ENCODE results near the gene ANKRD34B. TPM values are rescaled to one million over a fixed set of nuclear protein-coding genes. Genes with fewer than 3 reads are reported as not detected.

Gene ANKRD34B
- under 1 TPM in 1 of 2 donors, not detected in 1; 0.25 TPM for total RNA-seq

DNA sequence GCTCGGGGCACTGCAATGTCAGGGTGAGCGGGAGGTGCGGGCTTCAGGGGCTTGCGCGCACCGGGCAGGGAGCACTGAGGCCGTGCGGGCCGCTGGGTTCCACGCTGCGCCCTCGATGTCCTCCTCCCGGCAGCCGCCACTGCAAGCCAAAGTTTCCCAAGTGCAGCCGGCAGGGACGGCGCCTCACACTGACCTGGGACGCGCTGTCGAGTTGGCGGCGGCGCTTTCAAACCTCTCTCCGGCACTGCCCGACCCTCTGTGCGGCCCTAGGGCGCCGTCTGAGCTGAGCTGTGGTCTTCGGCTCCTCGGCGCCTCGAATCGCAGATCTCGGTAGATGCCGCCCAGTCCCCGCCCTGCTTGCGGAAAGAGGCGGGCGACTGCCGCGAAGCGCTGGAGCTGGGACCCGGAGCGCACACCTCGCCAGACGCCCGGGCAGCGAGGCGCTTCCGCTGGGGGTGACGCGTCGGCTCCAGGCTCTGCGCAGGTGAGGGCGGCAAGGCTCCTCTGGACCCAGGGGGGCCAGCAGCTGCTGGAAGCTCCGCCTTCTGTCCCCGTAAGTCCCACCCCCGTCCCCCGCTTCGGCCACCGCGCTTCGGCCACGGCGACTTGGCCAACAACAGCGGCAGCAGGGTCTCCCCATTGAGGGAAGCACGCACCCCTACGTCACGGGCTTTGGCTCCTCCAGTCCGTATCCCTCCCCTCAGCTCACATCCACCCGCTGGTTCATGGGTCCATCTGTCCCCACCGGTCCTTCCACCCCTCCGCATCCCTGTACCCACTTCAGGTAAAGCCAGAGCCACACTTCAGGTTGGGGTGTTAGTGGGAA, at the start of gene ANKRD34B:
Gene ANKRD34B (minus strand): TSS at position 320 of the 826 bp plus-strand sequence. CDS start 10,261 bp downstream, outside the sequence.
- H3K9me3 Mint-ChIP-seq: no peaks in the 10 kb centered on the region
- no peaks in the 10 kb centered on the region for H3K36me3 Mint-ChIP-seq
- DNase-seq (ENCODE audit: low spot score in 2 of 2) (peak in 1 of 2 donors; percentile 60), ATAC-seq (peak; percentile 14 to 85)
- H3K27ac Mint-ChIP-seq: peak within 1 kb of the TSS in 1 of 2 donors; percentile 29

DNA sequence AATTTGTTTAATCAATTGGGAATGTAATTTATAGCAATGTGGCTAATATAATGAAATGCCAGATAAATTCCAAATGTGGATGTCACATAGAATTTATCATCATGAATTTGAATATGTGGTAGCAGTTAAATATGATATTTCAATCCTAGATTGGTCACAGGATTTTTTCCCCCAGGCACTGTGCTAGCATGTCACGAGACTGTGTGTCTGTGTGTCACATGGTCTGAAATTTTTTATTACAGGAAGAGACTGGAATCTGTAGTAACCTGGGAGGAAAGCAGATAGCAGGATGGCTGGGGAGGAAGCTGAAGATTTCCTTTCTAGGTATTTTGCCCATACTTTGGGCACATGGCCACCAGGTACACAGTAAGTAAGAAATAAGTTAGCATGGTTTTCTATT, 49.0 kb upstream of the ANKRD34B start:
- Mint-ChIP-seq H3K36me3 (peaks cover 8 to 18% of the 10 kb centered on the region in 2 donors), H3K27ac (no peak overlapping the region), H3K9me3 (no peaks in the 10 kb centered on the region)
- DNase-seq (ENCODE audit: low spot score in 2 of 2) (no peak), ATAC-seq (no peak)

GRCh38 chr5:80618438-80618837, 48.4 kb upstream of the ANKRD34B start:
- ATAC-seq: no peak
- DNase-seq (ENCODE audit: low spot score in 2 of 2): no peak

GRCh38 chr5:80615266-80615914, 45.3 kb upstream of the ANKRD34B start:
- peaks cover 0 to 3% of the 10 kb centered on the region in 2 donors for H3K9me3 Mint-ChIP-seq
- peaks cover 2 to 5% of the 10 kb centered on the region in 2 donors for H3K36me3 Mint-ChIP-seq
- DNase-seq (ENCODE audit: low spot score in 2 of 2) (no peak), ATAC-seq (no peak)
- no peak overlapping the region for H3K27ac Mint-ChIP-seq

More at GRCh38 chr5:80618438-80618837, 48.4 kb upstream of the ANKRD34B start:
- Mint-ChIP-seq H3K36me3 (peaks cover 8 to 18% of the 10 kb centered on the region in 2 donors), H3K9me3 (no peaks in the 10 kb centered on the region), H3K27ac (no peak overlapping the region)

DNA sequence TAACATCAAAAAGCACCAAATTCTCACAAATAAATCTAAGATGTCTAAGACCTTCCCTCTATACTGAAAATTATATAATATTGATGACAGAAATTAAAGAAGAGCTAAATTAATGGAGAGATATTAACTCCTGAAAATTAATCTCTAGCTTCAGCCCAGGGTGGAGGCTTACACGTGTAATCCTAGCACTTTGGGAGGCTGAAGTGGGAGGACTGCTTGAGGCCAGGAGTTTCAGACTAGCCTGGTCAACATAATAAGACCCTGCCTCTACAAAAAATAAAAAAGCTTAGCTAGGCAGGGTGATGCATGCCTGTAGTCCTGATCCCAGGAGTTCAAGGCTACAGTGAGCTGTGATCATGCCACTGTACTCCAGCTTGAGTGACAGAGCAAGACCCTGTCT, 39.6 kb upstream of the ANKRD34B start:
- ATAC-seq (no peak), DNase-seq (ENCODE audit: low spot score in 2 of 2) (no peak)
- Mint-ChIP-seq H3K9me3 (peaks cover 3 to 5% of the 10 kb centered on the region in 2 donors), H3K27ac (no peak overlapping the region), H3K36me3 (peaks cover 4 to 10% of the 10 kb centered on the region in 2 donors)

DNA sequence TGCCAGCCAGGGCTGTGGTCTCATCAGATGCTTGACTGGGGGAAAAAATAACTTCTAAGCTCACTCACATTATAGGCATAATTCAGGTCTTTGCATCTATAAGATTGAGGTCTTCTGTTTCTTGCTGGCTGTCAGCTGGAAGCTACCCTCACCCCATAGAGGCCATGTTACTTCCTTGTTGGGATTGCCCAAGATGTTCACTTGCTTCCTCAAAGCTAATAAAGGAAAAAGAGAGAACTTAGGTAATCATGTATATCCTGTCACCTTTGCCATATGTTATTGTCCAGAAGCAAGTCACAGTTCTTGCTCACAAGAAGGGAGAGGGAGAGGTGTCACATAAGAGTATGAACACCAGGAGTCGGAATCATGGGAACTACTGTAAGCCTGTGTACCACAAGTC, 38.7 kb upstream of the ANKRD34B start:
- ATAC-seq: no peak
- Mint-ChIP-seq H3K36me3 (peaks cover 4 to 10% of the 10 kb centered on the region in 2 donors), H3K27ac (no peak overlapping the region), H3K9me3 (peaks cover 3 to 5% of the 10 kb centered on the region in 2 donors)
- no peak for DNase-seq (ENCODE audit: low spot score in 2 of 2)

- no peak for DNase-seq (ENCODE audit: low spot score in 2 of 2)
- H3K27ac Mint-ChIP-seq: no peak overlapping the region
- peaks cover 4 to 10% of the 10 kb centered on the region in 2 donors for H3K36me3 Mint-ChIP-seq
- H3K9me3 Mint-ChIP-seq: peaks cover 3 to 5% of the 10 kb centered on the region in 2 donors
- ATAC-seq: no peak
Observed at GRCh38 chr5:80607832-80608231, 37.8 kb upstream of the ANKRD34B start.

DNA sequence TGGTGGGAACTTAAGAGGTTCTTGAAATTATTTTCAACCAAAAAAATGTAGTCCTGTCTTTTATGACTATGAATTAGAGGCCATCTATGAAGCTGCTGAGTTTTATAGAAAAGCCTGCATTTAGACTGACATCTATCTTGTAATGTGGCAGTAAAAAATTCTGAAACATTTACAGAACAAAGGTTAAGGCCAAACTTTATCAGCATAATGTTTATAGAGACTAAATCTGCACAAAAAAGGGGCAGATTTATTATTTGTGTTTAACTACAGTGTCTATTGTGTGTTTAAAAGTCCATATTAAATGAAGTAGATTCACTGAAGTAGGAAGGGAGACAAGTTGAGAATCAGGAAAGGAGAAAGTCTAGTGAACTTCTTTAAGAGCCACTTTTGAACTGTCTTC, 37.3 kb upstream of the ANKRD34B start:
- DNase-seq (ENCODE audit: low spot score in 2 of 2): no peak
- ATAC-seq: no peak
- Mint-ChIP-seq H3K9me3 (peaks cover 3 to 5% of the 10 kb centered on the region in 2 donors), H3K27ac (no peak overlapping the region), H3K36me3 (peaks cover 4 to 10% of the 10 kb centered on the region in 2 donors)

DNA sequence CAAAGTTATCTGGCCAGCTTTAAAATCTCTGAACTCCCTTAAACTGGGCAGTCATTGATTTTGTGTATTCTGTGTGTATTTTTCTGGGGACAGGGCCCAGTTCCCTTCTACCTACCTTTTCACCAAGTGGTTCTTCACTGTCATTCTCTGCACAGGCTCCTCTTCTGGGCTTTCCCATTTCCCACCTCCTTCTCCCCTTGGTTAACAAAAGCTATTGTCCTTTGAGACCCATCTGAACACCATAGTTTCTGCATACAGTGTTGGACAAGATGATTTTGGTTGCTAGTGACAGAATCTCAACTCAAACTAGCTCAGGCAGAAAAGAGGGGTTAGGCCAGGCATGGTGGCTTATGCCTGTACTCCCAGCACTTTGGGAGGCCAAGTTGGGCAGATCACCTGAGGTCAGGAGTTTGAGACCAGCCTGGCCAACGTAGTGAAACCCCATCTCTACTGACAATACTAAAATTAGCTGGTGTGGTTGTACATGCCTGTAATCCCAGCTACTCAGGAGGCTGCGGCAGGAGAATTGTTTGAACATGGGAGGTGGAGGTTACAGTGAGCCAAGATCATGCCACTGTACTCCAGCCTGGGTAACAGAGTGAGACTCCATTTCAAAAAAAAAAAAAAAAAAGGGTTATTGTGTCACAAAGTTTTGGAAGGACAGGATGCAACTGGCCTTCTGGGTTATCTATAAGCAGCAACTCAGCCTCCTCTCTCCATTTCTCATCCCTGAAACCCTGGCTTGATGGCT, 31.0 kb upstream of the ANKRD34B start:
- Mint-ChIP-seq H3K36me3 (no peaks in the 10 kb centered on the region), H3K27ac (no peak overlapping the region), H3K9me3 (no peaks in the 10 kb centered on the region)
- no peak for DNase-seq (ENCODE audit: low spot score in 2 of 2)
- peak; percentile 72 to 75 for ATAC-seq

- no peaks in the 10 kb centered on the region for H3K36me3 Mint-ChIP-seq
- ATAC-seq (no peak), DNase-seq (ENCODE audit: low spot score in 2 of 2) (no peak)
- no peak overlapping the region for H3K27ac Mint-ChIP-seq
- H3K9me3 Mint-ChIP-seq: no peaks in the 10 kb centered on the region
Observed at GRCh38 chr5:80597500-80597899, 27.4 kb upstream of the ANKRD34B start.

DNA sequence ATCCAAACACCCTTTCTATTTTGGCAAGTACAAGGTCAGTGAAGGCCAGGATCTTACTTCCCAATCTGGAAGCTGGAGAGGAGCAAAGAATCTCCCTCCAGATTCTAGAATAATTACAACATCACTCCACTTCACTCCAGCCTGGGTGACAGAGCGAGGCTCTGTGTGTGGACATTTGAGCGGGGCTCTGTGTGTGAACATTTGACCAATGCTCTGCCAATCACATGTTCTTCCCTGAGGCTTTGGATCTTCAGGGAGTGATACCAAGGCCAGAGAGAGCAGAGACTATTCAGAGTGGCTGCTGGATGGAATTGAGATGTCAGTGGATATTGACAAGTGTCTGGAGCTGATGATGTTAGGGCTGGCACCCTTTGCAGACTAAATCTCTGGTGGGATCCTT, 24.7 kb upstream of the ANKRD34B start:
- Mint-ChIP-seq H3K36me3 (no peaks in the 10 kb centered on the region), H3K9me3 (no peaks in the 10 kb centered on the region), H3K27ac (no peak overlapping the region)
- ATAC-seq (no peak), DNase-seq (ENCODE audit: low spot score in 2 of 2) (no peak)

- H3K27ac Mint-ChIP-seq: no peak overlapping the region
- H3K36me3 Mint-ChIP-seq: no peaks in the 10 kb centered on the region
- ATAC-seq: no peak
- H3K9me3 Mint-ChIP-seq: no peaks in the 10 kb centered on the region
- DNase-seq (ENCODE audit: low spot score in 2 of 2): no peak
Observed at GRCh38 chr5:80592761-80593160, 22.7 kb upstream of the ANKRD34B start.

GRCh38 chr5:80592105-80592504, 22.0 kb upstream of the ANKRD34B start:
- no peak for ATAC-seq
- no peak for DNase-seq (ENCODE audit: low spot score in 2 of 2)
- Mint-ChIP-seq H3K27ac (no peak overlapping the region), H3K36me3 (no peaks in the 10 kb centered on the region), H3K9me3 (no peaks in the 10 kb centered on the region)

DNA sequence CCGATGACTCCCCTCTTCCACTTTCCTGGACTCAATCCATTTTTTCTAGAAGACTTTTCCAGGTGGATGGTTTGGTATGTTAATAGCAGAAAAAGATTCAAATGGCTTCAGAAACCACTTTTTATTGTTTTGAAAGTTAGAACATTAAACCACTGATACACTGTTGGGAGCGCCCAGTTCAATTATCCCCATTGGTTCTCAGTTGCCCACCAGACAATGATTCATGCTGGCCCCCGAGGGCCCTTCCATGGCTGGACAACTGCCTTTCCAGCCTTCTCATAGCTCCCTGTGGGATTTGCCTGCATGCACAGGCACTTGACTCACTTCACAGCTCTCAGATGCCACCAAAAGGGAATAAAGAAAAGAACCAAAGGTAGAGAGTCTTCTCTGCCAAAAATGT, 21.3 kb upstream of the ANKRD34B start:
- no peaks in the 10 kb centered on the region for H3K36me3 Mint-ChIP-seq
- ATAC-seq (no peak), DNase-seq (ENCODE audit: low spot score in 2 of 2) (no peak)
- H3K27ac Mint-ChIP-seq: no peak overlapping the region
- H3K9me3 Mint-ChIP-seq: no peaks in the 10 kb centered on the region

DNA sequence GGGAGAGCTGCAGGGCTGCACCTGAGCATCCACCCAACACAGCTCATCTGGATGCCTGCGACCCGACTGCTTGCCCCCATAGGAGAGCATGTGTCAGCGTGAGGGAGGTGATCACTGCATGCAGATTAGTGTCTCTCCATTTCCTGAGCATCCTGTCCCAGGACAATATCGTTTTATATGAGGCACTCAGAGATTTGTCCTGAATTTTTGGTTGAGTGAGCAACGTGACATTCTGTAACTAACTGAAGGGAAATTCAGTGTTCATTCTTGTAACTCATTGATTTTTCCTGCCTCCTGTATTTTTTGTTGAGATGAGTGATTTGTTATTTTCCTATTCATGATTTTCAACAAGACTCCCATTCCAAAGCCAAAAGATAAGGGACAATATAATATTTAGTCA, 20.7 kb upstream of the ANKRD34B start:
- H3K27ac Mint-ChIP-seq: no peak overlapping the region
- H3K36me3 Mint-ChIP-seq: no peaks in the 10 kb centered on the region
- ATAC-seq: no peak
- no peaks in the 10 kb centered on the region for H3K9me3 Mint-ChIP-seq
- DNase-seq (ENCODE audit: low spot score in 2 of 2): no peak

DNA sequence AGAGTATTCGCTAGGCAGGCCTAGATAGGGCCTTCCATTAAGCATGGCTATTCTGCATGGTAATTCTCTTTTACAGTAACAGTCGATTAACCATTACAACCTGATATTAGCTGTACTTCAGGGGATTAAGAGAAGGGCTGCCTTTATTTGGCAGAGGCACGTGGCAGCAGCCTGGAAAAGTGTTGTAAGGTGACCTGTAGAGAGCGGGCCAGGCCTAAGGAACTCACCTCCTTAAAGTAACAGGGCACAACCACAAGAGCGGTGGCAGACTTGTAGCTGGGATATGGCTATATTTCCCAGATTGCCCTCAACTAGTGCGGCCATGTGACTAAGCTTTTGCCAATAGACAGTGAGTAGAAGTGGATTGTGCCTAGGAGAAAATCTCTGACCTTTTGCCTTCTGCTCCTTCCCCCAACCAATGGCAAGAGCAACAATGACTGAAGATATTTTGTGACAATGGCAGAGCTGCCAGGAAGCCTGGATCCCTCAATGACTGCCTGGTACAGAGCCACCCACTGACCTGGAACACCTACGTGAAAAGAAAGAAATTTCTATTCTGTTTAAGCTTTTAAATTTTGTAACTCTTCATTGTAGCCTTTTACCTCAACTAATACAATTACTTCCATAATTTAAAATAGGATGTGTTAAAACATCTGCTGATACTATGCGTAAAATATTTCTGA, 18.9 kb upstream of the ANKRD34B start:
- H3K27ac Mint-ChIP-seq: no peak overlapping the region
- H3K9me3 Mint-ChIP-seq: no peaks in the 10 kb centered on the region
- no peaks in the 10 kb centered on the region for H3K36me3 Mint-ChIP-seq
- DNase-seq (ENCODE audit: low spot score in 2 of 2) (no peak), ATAC-seq (no peak)
